GM10248 (cell line): ENCODE measurements around the gene NAT16.

Experiments used
- CTCF ChIA-PET: fragments of 300-600 bp; sonication (Branson Sonifier 250); formaldehyde crosslinking; extraction: SDS; loops from one replicate; lab custom pipeline; 2021; ENCODE audit warnings: antibody characterized with exemption; lab: Yijun Ruan, JAX
- POLR2A ChIA-PET: fragments of 350-650 bp; sonication (Branson Sonifier 250); formaldehyde crosslinking; extraction: SDS; loops from one replicate; lab custom pipeline; 2020; ENCODE audit warnings: antibody characterized with exemption; lab: Yijun Ruan, JAX
- DNase-seq: peaks from one replicate; pipeline ENCODE4 v3.0.0; 2012; ENCODE audit errors: extremely low spot score
- TF ChIP-seq, protein P1 (sequence below): IDR thresholded peaks from 2 replicates; pipeline ENCODE4 v1.5.1; 2012; ENCODE audit warnings: mild to moderate bottlenecking, low read depth; ENCODE audit errors: extremely low read depth, missing control alignments, control extremely low read depth

The NAT16 gene

DNA sequence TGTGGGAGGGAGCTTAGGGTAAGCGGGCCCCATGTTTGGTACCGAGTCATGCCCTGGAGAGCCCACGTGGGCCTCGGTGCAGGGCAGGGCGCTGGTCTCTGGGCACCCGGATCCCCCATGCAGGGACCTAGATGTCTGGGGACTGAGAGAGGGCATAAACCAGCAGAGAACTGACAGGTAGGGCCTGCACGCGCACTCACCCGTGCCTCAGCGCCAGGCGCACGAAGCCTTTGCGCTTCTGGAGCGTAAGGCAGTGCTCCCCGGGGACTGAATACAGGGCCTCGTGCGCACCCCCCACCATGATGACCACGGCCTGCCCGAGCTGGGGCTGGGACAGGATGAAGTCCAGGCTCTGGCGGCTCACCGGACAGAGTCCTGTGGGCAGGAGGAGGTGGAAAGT is 17.9 kb upstream of the NAT16 start:
- CTCF ChIA-PET = interaction anchor here (1.3 kb wide), 1 partner anchor 46 kb away, joined by 3 read pairs; no protein-coding TSS in a partner anchor
- no peak for DNase-seq
- POLR2A ChIA-PET = no interaction called here
- TF ChIP-seq, protein P1, sequence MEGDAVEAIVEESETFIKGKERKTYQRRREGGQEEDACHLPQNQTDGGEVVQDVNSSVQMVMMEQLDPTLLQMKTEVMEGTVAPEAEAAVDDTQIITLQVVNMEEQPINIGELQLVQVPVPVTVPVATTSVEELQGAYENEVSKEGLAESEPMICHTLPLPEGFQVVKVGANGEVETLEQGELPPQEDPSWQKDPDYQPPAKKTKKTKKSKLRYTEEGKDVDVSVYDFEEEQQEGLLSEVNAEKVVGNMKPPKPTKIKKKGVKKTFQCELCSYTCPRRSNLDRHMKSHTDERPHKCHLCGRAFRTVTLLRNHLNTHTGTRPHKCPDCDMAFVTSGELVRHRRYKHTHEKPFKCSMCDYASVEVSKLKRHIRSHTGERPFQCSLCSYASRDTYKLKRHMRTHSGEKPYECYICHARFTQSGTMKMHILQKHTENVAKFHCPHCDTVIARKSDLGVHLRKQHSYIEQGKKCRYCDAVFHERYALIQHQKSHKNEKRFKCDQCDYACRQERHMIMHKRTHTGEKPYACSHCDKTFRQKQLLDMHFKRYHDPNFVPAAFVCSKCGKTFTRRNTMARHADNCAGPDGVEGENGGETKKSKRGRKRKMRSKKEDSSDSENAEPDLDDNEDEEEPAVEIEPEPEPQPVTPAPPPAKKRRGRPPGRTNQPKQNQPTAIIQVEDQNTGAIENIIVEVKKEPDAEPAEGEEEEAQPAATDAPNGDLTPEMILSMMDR = no peak

GRCh38 chr7:101195884-101196283 is 15.8 kb upstream of the NAT16 start:
- no peak for DNase-seq
- CTCF ChIA-PET = interaction anchor here (7.9 kb wide), 1 partner anchor 54 kb away, joined by 186 read pairs; no protein-coding TSS in a partner anchor
- TF ChIP-seq, protein P1 = no peak
- POLR2A ChIA-PET = no interaction called here

DNA sequence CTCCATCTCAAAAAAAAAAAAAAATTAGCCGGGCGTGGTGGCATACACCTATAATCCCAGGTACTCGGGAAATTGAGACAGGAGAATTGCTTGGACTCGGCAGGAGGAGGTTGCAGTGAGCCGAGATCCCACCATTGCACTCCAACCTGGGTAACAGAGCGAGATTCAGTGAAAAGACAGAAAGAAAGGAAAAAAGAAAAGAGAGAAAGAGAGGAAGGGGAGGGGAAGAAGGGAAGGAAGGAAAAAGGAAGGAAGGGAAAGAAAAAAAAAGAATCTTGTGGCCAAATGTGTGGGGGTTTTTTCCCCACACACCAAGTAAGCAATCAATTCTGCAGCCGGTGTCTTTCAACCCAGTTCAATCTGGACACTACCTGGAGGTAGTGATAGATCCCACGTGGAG is 9.0 kb upstream of the NAT16 start:
- TF ChIP-seq, protein P1 = no peak
- ChIA-PET POLR2A (no interaction called here), CTCF (no interaction called here)
- no peak for DNase-seq

- TF ChIP-seq, protein P1 = no peak
- POLR2A ChIA-PET = interaction anchor here (0.7 kb wide), 1 partner anchor 422 kb away, joined by 6 read pairs; no protein-coding TSS in a partner anchor
- no peak for DNase-seq
- CTCF ChIA-PET = interaction anchor here (0.6 to 1.6 kb wide), 4 partner anchors 19 to 62 kb away, joined by 3 to 10 read pairs (median 4); no protein-coding TSS in a partner anchor
Measured at GRCh38 chr7:101186844-101187428, 6.8 kb upstream of the NAT16 start.

DNA sequence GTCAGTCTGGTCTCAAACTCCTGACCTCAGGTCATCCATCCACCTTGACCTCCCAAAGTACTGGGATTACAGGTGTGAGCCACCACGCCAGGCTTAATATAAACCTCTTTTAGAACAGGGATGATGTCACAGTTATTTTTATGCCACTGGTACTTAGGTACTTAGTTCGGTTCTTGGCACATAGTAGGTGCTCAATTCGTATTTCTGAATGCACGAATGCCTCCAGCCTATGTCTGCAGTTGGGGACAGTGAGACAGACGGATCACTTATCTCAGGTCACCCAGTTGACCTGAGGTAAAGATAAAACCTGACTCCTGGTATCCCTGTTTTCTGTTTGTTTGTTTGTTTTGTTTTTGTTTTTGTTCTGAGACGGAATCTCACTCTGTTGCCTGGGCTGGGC is 6.1 kb upstream of the NAT16 start:
- ChIA-PET CTCF (interaction anchor here (0.6 to 1.6 kb wide), 3 partner anchors 42 to 61 kb away, joined by 3 to 10 read pairs (median 4); no protein-coding TSS in a partner anchor), POLR2A (no interaction called here)
- no peak for DNase-seq
- TF ChIP-seq, protein P1 = no peak

DNA sequence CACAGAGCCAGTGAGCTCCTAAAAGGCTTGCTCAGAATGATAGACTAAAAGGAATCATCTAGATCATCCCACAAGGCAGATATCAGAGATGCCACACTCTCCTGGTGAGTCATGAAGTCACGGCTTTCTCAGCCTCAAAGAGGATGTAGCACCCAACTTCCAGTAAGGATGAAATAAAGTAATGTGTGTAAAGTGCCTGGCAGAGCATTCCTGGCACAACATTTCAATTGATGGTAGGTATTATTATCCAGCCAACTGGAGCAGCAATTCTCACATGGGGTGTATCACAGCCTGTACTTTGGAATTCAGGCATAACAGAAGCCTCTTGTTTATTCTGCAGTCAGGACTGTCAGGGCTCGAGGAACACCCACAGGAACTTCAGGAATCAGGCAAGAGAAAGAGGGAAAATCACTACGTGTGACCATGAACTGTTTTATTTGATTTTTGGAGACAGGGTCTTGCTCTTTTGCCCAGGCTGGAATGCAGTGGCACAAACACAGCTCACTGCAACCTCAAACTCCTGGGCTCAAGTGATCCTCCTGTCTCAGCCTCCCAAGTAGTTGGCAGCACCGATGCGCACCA is 5.3 kb upstream of the NAT16 start:
- no peak for DNase-seq
- TF ChIP-seq, protein P1 = no peak
- CTCF ChIA-PET = interaction anchor here (1.1 to 3.2 kb wide), 3 partner anchors 8 to 108 kb away, joined by 4 to 23 read pairs (median 5); no protein-coding TSS in a partner anchor
- POLR2A ChIA-PET = no interaction called here
